ENCODE measurements around the gene GPR108.
"Not testable (repeated sequence)": the region's sequence is repeated elsewhere in the genome, so short reads cannot be mapped to it uniquely, and the experiment has no call there.

Gene GPR108

GRCh38 chr19:6737284-6737872 is at the start of gene GPR108:
TSS of gene GPR108 (minus strand) at chr19:6737580. CDS start at chr19:6737576, 4 bp downstream.
- DNase-seq = peak; percentile 100

DNA sequence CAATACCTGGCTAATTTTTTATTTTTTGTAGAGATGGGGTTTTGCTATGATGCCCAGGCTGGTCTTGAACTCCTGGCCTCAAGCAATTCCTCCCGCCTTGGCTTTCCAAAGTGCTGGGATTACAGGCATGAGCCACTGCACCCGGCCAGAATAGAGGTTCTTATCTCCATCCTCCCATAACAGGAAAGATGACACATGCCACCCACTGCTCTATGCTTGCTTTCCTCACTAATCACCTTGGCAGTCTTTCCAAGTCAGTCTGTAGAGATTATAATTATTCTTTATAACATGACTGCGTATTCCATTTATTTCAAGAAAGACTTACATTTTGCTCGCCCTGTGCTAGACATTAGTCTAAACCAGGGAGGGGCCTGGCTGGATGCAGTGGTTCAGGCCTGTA is 41.8 kb upstream of the GPR108 start:
- no peak for DNase-seq

DNA sequence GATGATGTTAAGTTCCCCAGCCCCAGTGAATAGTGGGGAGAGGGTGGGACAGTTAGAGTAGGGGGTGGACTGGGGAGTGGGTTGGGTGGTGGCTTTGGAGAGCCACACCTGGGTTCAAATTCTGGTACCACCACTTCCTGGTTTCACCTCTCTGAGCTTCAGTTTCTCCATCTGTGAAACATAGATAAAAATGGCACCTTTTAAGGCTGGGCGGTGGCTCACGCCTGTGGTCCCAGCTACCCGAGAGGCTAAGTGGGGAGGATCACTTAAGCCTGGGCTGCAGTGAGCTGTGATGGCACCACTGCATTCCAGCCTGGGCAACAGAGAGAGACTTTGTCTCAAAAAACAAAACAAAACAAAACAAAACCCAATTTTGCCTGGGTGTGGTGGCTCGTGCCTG is 41.0 kb upstream of the GPR108 start:
- DNase-seq = no peak

- no peak for DNase-seq
Observed at GRCh38 chr19:6777434-6777833, 40.1 kb upstream of the GPR108 start.

- no peak for DNase-seq
Observed at GRCh38 chr19:6776999-6777398, 39.6 kb upstream of the GPR108 start.

- DNase-seq = not testable (repeated sequence)
Observed at GRCh38 chr19:6776045-6776444, 38.7 kb upstream of the GPR108 start.

DNA sequence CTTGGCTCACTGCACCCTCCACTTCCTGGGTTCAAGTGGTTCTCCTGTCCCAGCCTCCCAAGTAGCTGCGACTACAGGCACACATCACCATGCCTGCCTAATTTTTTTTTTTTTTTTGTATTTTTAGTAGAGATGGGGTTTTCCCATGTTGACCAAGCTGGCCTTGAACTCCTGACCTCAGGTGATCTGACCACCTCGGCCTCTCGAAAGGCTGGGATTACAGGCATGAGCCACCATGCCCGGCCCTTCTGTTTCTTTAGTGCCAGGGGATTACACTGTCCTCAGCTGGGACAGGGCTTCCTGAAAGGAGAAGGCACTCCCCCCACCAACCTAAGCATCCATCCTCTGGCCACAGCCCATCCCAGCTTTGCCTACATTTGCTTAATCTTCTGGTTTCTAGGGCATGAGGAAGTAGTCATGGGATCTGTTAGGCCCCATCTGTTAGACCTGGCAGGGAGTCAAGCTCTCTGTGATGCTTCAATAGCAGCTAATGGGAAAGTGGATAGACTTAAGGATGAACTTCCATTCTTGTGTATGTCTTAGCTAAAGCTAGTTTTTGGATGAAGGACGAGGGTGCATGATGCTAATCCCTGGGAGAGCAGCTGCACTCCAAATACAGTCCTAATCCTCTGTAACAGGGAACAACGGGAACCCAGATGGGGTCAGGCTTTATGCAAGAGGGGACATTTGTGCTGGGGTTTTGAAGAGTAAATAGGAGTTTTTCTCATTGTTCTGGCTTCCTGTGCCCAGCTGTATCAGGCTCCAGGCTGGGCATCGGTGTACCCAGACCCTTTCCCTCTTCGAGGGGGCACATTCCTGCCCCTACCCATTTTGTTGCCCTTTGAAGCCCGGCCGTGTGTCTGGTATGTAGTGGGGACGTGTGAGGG is 37.7 kb upstream of the GPR108 start:
- no peak for DNase-seq

- peak; percentile 58 for DNase-seq
Observed at GRCh38 chr19:6773323-6773931, 36.0 kb upstream of the GPR108 start.

DNA sequence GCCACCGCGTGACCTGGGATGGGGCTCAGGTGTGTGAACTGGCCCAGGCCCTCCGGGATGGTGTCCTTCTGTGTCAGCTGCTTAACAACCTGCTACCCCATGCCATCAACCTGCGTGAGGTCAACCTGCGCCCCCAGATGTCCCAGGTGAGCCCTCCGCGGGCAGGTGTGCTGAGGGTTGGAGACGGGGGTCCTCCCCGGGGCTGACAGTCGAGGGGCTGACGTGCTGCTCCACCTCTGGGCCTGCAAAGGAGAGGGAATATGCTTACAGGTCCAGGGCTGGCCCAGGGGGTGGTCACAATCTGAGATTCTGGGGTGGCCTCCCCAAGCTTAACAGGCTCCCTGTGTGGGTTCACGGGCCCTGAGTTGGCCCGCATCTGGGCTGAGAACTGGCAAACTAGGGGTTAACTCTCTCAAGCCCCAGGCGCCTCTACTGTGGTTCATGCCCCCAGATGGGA is 35.5 kb upstream of the GPR108 start:
- no peak for DNase-seq

DNA sequence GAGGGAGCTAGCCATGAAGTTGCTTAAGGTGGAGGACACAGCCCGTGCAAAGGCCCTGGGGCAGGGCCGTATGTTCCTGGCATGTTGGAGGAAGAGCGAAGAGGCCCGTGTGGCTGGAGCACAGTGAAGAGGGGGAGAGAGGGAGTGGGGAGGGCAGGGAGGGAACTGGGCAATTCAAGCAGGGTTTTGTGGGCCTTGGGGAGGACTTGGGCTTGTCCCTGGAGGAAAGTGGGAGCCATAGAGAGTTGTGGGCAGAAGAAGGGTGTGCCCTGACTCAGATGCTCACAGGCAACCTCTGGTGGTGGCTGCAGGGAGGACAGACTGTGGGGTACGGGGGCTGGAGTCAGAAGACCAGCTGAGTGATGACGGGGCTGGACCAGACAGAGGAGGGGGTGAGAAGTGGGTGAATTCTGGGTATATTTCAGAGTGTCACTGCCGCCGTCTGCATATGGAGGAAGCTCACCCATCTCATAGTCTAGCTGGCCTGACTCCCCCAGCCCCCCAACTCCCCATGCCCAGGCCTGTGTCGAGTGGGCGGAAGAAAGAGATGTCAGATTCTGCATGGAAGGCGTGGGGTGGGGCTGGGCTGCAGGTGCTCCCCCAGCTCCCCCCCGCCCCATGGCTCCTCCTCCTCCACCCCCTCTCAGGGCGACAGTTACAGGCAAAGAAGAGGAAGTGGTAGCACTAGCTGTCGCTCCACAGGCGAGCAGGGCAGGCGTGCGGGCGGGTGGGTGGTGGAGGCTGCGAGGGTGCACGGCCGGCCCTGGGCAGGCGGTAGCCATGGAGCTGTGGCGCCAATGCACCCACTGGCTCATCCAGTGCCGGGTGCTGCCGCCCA is 34.9 kb upstream of the GPR108 start, which contains the start of gene VAV1:
VAV1 (plus strand) TSS at position 681 of the 838 bp plus-strand sequence; CDS start at position 781, 100 bp downstream.
- peak; percentile 89 for DNase-seq

GRCh38 chr19:6771648-6772027 is 34.3 kb upstream of the GPR108 start:
- DNase-seq = not testable (repeated sequence)

- DNase-seq = peak; percentile 45
Observed at GRCh38 chr19:6769006-6769619, 31.7 kb upstream of the GPR108 start.

GRCh38 chr19:6768236-6768785 is 30.9 kb upstream of the GPR108 start:
- DNase-seq = peak; percentile 47

DNA sequence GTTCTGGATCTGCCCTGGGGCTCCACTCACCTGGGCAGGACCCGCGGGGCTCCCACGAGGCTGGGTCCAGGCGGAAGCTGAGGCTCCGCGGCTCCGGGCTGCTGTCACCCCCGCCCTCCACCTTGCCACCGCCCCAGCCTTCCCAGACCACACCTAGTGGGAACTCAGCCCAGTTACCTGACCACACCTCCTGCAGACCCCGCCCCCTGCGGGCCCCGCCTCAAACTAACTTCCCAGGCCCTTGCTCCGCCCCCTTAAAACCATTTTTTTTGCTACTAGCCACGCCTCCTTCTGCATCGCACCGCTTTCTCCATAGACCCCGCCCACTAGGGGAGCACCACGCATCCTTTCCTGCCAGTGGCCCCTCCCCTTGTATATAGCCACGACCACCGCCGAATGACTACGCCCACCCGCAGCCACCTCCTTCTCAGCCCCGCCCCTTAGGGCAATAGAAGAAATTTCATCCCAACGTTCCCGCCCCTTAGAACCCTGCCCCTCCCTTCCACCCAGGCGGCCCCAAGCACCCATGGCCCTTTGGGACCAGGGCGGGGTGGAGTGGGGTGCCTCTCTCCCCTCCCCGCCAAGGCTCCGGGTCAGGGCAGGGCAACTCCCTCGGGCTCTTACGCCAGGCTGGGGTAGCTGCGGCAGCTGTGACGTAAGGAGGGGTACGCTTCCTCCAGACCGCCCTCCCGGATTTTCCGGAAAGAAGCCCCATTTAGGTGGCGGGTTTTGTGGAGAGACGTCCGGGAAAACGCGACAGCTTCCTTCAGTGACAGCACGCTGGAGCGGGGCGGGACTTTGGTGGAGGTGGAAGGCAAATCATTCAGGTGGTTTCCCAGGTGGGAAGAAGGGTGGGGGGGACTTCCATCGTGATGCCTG is 30.2 kb upstream of the GPR108 start, which contains the start of gene SH2D3A:
SH2D3A (minus strand) TSS at position 79 of the 879 bp plus-strand sequence. CDS start 3,687 bp downstream, outside the sequence.
- DNase-seq = peak; percentile 98

DNA sequence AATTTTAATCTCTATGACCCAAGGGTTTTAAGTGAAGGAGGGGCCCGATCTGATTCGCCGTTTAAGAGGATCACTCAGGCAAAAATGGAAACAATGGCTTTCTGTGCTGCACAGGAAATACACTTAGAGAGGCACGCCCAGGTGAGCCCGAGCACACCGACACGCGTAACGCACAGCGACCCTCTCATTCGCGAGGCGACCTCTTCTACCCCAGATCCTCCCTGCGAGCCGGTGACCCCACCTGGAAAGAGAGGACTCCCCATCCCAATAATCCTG is 29.6 kb upstream of the GPR108 start:
- peak; percentile 78 for DNase-seq

DNA sequence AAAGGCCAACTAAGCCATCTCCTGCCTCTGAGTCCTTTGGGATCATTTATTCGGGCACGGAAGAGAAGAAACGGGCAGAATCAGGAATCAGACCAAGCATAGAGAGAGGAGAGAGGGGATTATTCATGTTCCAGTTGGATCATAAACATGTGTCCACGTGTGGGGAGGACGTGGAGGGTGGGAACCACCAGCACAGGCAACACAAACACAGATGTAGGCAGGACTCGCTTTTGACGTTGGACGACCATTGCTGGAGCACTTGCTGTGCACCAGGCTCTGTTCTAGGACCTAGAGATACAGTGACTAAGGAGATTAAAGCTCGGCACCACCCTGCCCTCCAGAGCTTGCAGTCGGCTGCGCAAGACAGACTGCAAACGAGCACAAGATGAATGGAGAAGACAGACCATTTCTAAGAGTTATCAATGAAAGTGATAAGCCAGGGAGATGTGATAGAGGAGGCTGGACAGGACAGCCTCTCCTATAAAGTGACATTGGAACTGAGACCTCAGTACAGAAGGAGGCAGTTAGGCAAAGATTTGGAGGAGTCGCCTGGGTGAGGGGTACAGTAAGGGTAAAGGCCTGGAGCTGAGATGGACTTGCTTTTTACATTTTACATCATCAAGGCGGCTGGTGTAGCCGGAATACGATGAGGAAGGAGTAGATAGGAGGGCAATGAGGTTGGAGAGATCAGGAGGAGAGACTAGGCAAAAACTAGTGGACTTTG is 29.1 kb upstream of the GPR108 start:
- DNase-seq = peak; percentile 20

DNA sequence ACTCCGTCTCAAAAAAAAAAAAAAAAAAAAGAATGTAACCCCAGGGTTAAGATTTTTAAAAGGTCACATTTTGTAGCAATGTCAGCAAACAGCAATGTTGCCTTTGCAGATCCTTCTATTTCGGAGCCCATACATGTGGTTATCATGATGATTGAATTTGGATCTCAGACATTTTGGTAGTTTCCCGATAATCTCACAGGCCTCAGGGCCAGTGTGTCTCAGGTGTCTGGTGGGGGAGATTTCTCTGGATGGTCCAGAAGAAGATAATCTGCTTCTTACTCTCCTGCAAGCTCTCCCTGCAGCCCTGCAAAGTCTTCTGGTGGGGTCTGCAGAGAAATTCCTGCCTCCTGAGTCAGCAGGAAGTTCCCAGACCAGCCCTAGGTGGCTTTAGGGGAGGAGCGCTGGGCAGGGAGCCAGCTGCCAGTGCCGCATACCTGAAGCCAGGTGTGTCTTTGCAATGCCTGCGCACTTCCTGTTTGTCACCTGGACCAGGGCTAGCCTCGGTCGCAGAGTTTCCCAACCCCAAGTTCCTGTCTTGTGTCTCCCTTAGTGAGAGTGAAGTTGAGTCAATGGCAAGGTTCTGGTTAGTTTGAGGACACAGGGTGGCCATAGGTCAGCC is 28.5 kb upstream of the GPR108 start:
- DNase-seq = peak; percentile 45

GRCh38 chr19:6762253-6762797 is 24.9 kb upstream of the GPR108 start:
- DNase-seq = not testable (repeated sequence)

GRCh38 chr19:6761053-6761676 is 23.8 kb upstream of the GPR108 start:
- DNase-seq = peak; percentile 38
